Endothelial cell (in vitro differentiated cells): ENCODE measurements around the gene C3orf52. TPM values are rescaled to one million over a fixed set of nuclear protein-coding genes. Genes with fewer than 3 reads are reported as not detected.

ENCODE experiments used
- DNase-seq: peaks from one replicate; pipeline ENCODE4 v3.0.0; 2021; ENCODE audit warnings: low spot score
- H3K27ac Mint-ChIP-seq: one replicate; pipeline ENCODE4 v1.8.0; 2021; ENCODE audit warnings: mixed read lengths, inconsistent platforms; ENCODE audit not compliant: unreplicated experiment
- H3K27me3 Mint-ChIP-seq: one replicate; pipeline ENCODE4 v1.8.0; 2021; ENCODE audit warnings: mild to moderate bottlenecking, moderate library complexity, mixed read lengths, inconsistent platforms; ENCODE audit not compliant: unreplicated experiment
- H3K36me3 Mint-ChIP-seq: one replicate; pipeline ENCODE4 v1.8.0; 2021; ENCODE audit warnings: mild to moderate bottlenecking, low read depth, mixed read lengths, inconsistent platforms; ENCODE audit not compliant: unreplicated experiment
- H3K4me1 Mint-ChIP-seq: one replicate; pipeline ENCODE4 v1.8.0; 2021; ENCODE audit warnings: mild to moderate bottlenecking, mixed read lengths, inconsistent platforms; ENCODE audit not compliant: unreplicated experiment
- H3K4me3 Mint-ChIP-seq: one replicate; pipeline ENCODE4 v1.8.0; 2021; ENCODE audit warnings: mild to moderate bottlenecking, mixed read lengths, inconsistent platforms; ENCODE audit not compliant: unreplicated experiment
- H3K9me3 Mint-ChIP-seq: one replicate; pipeline ENCODE4 v1.8.0; 2021; ENCODE audit warnings: mixed read lengths, inconsistent platforms; ENCODE audit not compliant: unreplicated experiment
- total RNA-seq: library from RNA; stranded (reverse); fragmentation: NEBNext Ultra II Directional; extraction: Animal tissue kit (Norgen Biotek cat#: 25700); gene quantifications from one replicate; pipeline ENCODE4 v1.2.1, GENCODE V29; 2021; ENCODE audit not compliant: unreplicated experiment
- TF ChIP-seq, protein P1 (sequence below): fragments of 200-600 bp; sonication (generic); IDR thresholded peaks from one replicate; pipeline ENCODE4 v1.5.0; 2021; ENCODE audit warnings: antibody characterized with exemption; ENCODE audit not compliant: unreplicated experiment

C3orf52 gene
- total RNA-seq, 1 donor from 2014 or later = 8.3 TPM

- no peak for DNase-seq
- H3K9me3 Mint-ChIP-seq = no peaks in the 10 kb centered on the region
- H3K4me3 Mint-ChIP-seq = no peak overlapping the region
- H3K27me3 Mint-ChIP-seq = peaks cover 10% of the 10 kb centered on the region
- peaks cover 55% of the 10 kb centered on the region for H3K4me1 Mint-ChIP-seq
- H3K27ac Mint-ChIP-seq = no peak overlapping the region
- TF ChIP-seq, protein P1, sequence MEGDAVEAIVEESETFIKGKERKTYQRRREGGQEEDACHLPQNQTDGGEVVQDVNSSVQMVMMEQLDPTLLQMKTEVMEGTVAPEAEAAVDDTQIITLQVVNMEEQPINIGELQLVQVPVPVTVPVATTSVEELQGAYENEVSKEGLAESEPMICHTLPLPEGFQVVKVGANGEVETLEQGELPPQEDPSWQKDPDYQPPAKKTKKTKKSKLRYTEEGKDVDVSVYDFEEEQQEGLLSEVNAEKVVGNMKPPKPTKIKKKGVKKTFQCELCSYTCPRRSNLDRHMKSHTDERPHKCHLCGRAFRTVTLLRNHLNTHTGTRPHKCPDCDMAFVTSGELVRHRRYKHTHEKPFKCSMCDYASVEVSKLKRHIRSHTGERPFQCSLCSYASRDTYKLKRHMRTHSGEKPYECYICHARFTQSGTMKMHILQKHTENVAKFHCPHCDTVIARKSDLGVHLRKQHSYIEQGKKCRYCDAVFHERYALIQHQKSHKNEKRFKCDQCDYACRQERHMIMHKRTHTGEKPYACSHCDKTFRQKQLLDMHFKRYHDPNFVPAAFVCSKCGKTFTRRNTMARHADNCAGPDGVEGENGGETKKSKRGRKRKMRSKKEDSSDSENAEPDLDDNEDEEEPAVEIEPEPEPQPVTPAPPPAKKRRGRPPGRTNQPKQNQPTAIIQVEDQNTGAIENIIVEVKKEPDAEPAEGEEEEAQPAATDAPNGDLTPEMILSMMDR = no peak
- H3K36me3 Mint-ChIP-seq = no peaks in the 10 kb centered on the region
Observed at GRCh38 chr3:112090887-112091586, 4.8 kb downstream of the C3orf52 start.

DNA sequence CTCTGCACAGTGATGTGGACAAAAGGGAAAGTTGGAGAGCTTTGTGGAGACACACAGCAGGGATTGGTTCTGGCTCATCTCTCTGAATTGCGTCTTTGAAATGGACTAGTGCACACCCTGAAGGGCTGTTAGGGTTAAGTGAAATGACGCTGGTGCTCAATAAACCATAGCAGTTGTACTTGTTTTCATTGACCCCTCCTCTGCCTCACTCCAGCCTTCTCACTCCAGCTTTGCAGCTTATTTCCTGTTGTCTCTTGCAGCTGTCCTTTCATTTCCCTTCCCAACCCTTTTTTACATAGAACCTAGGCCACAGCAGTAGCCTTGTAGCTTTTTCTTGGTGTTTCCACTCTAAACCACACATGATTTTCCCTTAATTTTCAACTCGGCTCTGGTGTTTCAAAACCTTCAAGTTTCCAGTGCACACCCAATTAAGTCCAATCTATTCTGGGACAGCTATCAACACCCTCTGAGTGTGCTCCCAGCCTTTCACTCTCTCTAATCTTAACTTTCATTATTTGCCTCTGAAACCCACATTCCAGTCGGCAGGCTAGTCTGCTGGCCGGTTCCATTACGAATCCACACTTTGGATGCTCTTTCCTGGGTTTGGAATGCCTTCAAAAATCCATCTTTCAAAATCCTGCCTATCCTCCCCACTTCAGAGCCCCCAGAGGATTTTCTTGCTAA, 6.4 kb downstream of the C3orf52 start:
- TF ChIP-seq, protein P1 = no peak
- Mint-ChIP-seq H3K9me3 (no peaks in the 10 kb centered on the region), H3K27ac (peak overlapping the region; percentile 67), H3K36me3 (no peaks in the 10 kb centered on the region), H3K27me3 (peaks cover 5% of the 10 kb centered on the region), H3K4me3 (no peak overlapping the region), H3K4me1 (peaks cover 47% of the 10 kb centered on the region)
- DNase-seq = no peak

DNA sequence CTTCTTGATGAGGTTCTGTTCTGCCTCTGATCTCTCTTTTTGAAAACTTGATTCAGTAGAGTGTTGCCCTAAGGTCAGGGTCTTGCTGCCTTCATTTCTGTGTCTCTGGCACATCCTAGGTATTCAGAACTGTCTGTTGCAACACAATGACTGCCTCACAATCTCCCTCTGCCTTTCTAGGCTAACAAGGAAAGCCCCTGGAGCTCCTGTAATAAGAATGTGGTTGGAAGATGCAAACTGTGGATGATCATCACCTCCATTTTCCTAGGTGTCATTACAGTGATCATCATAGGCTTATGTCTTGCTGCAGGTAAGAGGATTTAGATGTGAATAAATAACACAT, 7.0 kb downstream of the C3orf52 start:
- no peak for DNase-seq
- Mint-ChIP-seq H3K9me3 (no peaks in the 10 kb centered on the region), H3K36me3 (no peaks in the 10 kb centered on the region), H3K4me3 (no peak overlapping the region), H3K4me1 (peaks cover 47% of the 10 kb centered on the region), H3K27me3 (peaks cover 2% of the 10 kb centered on the region), H3K27ac (no peak overlapping the region)
- TF ChIP-seq, protein P1 = no peak

- peaks cover 5% of the 10 kb centered on the region for H3K36me3 Mint-ChIP-seq
- TF ChIP-seq, protein P1 = no peak
Observed at GRCh38 chr3:112095731-112096130, 9.5 kb downstream of the C3orf52 start.

GRCh38 chr3:112096176-112096575, 10.0 kb downstream of the C3orf52 start:
- peaks cover 5% of the 10 kb centered on the region for H3K36me3 Mint-ChIP-seq
- no peaks in the 10 kb centered on the region for H3K9me3 Mint-ChIP-seq
- H3K4me3 Mint-ChIP-seq = no peak overlapping the region
- H3K27ac Mint-ChIP-seq = no peak overlapping the region
- TF ChIP-seq, protein P1 = no peak
- no peak for DNase-seq
- H3K27me3 Mint-ChIP-seq = peaks cover 1% of the 10 kb centered on the region
- peaks cover 31% of the 10 kb centered on the region for H3K4me1 Mint-ChIP-seq

More at GRCh38 chr3:112095731-112096130, 9.5 kb downstream of the C3orf52 start:
- peaks cover 2% of the 10 kb centered on the region for H3K27me3 Mint-ChIP-seq
- H3K4me1 Mint-ChIP-seq = peaks cover 35% of the 10 kb centered on the region
- no peak overlapping the region for H3K4me3 Mint-ChIP-seq
- H3K27ac Mint-ChIP-seq = no peak overlapping the region
- H3K9me3 Mint-ChIP-seq = no peaks in the 10 kb centered on the region
- DNase-seq = no peak
